ENCODE data around the gene METRN.

Gene METRN

DNA sequence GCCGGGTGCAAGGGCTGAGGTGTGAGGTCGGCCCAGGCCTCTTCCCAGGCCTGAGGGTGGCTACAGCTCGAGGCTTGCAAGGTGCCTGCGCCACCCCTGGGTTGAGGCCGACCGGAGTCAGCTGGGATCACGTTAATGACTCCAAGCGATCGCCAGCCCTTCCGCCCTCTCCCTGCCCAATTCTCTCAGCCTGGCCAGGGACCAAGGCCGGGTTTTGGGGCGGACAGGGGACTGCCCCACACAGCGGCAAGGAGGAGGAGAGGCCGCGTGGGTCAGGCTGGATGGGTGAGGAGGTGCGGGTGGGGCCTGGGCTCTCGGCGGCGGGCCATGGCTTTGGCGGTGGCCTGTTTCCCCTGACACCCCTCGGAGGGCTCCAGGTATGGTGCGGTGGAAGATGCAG, 21.6 kb upstream of the METRN start:
- DNase-seq, result no peak

DNA sequence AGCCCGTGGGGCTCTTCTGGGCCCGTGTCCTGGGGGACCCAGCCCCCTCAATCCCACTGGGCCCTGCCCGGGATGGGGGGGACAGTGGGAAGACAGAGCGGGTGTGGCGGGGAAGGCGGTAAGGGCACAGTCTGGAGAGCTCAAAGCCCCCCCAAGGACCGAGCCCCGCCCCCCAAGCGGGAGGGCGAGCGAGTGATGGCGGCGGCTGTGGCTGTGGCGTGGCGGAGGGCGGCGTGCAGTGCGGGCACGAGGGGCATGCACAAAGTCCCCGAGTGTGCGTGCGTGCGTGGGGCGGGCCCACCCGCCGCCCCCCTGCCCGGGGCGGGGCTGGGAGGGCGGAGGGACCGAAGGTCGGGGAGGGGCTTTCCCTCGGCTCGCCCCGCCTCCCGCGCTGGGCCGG, 21.2 kb upstream of the METRN start:
- no peak for DNase-seq

DNA sequence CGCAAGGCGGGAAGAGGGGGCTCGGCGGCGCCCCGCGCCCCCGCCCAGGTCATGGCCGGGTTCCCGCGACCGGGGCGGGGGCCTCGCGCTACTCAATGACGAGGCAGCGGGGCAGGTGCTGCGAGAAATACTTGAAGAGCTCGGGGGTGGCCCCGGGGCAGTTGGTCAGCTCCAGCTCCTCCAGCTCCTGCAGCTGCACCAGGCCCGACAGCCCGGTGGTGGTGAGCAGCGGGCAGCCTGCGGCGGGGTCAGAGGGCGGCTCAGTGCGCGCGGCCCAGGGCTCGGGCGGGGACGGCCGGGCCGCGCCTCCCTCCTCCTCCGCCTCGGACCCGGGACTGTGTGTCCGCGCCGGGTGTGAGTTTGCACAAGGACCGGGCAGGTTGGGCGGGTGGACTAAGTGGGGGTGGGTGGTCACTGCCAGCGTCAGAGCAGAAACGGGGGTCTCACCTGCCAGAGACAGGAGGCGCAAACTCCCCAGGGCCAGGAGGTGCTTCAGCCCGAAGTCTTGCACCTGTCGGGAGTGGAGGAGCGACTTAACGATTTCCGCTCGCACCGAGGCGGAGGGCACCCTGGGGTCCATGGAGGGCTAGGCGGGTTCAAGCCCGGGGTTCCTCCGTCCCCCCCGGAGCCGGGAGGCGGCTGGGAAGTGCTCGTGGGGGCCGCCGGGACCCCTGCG, 20.6 kb upstream of the METRN start:
- no peak for DNase-seq

DNA sequence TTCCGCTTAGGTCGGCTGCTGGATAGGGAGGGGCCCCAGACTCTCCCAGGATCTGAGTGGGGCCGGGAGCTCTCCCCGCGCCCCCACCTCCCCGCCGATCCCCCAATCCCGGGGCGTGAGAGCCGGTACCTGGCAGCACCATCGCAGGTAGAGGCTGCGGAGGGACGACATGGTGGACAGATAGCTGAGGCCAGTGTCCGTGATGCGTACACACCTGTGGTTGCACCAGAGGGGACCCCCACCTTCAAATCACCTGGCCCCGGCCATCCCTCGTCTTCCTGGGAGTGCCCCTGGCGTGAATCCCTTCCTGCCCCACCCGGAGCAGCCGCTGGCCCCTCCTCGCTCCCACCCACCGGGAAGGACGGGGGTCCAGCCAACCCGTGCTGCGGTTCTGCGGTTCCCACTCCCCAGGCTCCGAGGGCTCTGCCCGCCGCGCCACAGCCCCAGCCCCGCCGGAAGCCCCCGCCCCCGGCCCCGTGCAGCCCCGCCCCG, 20.0 kb upstream of the METRN start:
- DNase-seq, result no peak

DNA sequence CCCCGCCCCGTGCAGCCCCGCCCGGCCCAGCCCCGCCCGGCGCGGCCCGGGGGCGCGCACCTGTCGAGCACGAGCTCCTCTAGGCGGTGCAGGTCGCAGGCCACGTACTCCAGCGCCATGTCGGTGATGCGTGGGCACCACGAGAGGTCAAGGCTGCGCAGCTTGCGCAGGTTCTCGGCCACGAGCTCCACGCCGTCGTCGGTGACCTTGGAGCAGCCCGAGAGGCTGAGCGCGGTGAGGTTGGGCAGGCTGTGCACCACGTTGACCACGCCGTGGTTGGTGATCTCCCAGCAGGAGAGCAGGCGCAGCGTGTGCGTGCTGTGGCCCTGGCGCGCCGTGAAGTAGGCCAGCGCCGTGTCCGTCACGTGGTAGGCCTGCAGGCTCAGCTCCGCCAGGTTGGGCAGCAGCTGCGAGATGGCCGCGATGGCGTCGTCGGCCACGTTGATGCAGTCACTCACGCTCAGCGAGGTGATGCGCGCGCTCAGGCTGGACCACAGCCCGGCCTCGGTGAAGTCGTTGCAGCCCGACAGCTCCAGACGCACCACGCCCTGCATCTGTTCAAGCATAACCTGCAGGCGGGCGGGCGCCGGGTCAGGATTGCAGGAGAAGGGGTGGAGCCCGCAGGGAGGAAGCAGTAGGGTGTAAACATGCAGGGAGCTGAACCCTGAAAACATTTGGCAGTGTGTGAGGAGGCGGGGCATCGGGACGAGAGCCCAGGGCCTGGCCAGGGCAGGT, 19.4 kb upstream of the METRN start:
- no peak for DNase-seq

DNA sequence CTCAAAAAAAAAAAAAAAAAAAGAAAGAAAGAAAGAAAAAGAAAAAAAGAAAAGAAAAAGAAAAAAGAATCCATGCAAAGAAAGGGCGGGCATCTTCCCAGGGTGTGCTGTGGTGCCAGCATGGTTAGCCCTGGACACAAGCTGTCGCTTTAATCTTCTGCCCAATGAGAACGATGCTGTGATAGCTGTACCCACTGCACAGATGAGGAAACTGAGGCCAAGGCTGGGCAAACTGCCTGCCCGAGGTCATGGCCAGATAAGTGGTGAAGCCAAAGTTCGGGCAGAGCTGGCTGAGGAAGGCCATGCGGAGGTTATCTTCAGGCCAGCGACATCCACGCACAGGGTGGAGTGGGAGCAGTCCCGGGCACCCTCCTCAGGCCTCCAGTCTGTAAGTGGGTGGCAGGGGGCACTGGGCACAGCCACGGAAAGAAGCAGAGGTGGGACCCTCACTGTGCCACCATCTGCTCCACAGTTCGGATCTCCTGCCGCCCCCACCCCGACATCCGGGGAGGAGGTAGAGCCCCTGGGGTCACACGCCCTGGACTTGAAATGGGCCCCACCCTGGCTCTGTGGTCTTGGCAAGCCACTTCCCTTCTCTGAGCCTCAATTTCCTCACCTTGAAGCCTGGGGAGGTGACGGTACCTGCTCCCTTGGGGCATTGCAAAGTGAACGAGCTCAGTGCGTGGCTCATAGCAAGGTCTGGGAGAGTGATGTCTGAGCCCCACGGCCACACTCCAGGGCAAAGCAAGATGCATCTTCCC, 15.8 kb upstream of the METRN start:
- no peak for DNase-seq

DNA sequence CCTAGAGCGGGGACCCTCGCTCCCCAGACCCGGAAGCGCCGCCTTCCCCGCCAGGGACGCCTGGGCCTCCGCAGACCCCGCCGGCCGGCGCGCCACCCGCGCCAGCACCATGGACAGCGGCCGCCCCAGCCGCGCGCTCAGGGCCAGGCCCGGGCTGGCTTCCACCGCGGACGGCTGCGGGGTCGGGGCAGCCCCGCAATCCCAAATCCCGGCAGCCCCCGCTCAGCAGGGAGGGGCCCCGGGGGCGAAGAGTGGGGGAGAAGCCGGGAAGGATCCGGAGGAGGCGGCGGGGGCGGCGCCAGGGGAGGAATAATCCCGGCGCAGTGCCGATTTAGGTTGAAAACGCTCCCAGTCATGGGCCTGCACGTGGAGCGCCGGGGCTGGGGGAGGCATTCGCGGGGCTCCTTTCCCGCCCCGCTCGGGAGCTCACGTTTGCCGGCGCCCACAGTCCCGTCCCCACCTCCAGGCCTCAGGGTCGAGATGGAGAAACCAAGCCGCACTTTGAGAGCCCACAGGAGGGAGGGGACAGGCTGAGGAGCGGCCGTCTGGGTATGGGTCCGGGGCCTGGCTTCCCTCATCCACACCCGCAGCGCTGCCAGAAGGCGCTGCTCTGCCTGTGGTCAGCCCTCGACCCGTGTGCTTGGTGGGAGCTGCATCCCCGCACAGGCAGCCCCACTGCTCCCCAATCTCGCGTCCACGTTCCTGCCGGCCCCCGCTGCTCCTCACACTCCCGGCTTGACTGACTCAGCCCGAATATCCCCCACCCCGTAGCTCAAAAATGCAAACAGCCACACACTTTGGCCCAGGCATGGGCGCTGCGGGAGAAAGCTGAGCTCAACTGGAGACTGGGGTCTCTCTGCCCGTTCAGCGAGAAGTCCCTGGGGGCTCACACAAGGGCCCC, 14.0 kb upstream of the METRN start:
- DNase-seq, result no peak

DNA sequence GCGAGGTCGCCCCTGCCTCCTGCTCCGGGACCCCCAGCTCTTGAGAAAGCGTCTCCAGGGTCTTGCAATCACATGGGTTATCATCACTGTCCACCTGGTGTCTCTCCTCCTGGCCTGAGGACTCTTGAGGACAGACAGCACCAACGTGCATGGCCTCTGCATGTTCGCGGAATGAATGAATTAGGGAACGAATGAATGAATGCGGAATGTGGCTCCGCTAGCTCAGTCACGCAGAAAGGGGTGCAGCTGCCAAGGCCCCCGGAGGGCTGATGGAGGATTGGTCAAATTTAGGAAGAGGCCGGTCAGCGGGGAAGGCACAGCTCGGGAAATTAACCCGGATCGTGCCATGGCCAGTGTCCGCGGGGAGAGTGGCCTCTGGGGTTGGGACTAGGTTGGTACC, 12.6 kb upstream of the METRN start:
- no peak for DNase-seq

DNA sequence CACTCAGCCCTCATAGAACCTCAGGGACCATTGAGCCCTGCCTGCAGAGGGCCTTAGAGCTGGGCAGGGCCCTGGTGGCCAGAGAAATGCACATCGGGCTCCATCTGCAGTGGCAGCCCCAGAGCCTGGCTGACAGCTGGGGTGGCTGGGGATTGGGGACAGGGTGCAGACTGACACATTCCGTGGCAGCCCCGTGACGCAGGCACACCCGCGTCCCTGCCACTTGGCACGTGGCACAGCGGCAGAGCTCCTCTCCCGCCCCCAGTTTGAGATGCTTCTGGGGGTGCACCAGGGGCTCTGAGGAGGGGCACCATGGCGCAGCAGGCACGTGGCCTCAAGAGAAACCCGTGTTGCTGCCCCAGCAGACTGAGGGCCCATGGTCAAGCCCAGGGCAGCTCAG, 11.5 kb upstream of the METRN start:
- DNase-seq, result no peak

DNA sequence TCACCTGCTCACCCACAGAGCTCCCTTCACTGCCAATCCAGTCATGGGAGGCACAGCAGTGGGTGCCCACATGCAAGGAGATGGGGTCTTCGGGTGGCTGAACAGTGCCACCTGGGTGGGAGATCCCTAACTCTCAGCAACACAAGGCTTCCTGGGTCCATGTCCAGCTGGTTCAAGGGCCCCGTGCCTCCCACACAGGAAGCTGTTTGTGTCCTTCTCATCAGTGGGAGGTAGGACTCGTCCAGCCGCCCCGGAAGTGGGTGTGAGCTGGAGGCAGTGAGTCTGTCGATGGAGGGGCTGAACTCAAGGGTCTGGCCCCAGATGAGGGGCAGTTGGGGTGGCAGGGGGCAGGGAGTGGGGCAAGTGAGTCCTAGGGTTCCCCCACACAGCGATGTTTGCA, 10.9 kb upstream of the METRN start:
- DNase-seq, result no peak

DNA sequence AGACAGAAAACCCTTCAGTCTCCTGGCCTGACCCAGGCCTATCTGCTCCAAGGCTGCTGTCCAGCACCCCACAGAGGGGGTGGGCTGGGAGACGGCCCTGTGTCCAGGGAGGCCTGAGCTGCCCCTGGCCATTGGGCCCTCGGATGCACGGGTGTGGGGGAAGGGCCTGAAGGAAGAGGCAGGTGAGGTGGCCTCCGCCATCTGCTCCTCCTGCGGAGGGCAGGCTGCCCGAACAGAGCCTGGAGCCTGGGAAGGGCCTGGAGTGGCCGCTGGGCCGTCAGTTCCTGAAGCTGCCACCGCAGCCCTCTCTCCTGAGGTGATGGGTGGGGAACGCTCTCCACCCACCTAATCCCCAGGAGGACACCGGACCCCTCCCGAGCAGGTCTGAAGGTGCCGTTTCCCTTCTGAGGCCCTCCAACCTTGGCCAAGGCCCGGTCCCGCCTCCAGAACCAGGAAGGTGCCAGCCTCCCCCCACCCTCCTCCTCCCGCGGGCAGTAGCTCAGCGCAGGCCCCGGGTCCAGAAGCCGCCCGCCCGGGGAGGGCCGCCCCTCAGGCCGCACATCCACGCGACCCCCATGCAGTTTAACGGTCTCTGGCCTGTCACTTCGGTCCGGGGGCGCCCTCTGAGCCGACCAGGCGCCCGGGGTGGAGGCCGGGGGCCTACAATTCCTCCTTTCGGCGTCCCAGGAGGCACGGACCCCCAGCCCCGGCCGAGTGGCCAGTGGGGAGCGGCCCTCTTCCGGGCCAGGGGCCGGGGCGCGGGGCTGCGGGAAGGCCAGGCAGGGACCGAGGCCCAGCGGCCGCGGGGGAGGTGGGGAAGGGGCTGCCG, 10.2 kb upstream of the METRN start:
- DNase-seq, result no peak

DNA sequence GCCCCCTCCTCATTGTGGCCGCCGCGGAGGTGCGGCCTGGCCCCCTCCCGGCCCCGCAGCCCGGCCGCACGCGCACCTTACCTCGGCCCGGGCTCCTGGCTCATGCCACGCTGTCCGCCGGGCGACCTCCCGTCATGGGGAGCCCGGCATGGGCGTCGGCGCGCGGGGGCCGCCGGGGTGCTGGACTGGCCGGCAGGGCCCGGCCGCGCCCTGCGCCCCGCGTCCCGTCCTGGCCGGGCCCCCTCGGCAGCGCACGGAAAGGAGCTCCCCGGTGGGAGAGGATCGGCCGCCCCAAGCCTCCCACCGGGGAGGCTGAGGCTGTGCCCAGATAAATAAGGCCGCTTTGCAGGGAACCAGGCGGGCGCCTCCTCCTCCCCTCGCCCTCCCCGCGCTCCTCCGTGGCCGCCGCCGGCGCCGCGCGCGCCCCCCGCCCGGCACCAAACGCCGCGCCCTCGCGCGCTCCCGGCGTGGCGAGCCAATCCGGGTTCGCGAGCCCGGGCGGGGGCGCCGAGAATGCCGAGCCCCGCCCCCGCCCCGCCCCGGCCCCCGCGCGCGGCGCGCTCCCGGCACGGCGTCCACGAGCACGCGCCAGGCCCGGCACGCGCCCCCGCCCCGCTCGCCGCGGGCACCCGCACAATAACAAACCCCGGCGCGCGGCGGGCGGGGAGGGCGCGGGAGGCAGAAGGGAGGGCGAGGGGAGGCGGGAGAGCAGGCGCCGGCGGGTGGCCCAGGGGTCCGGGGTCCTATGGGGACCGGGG, 9.3 kb upstream of the METRN start, which contains the start of gene FBXL16:
Gene FBXL16 (minus strand): TSS at position 371 of the 758 bp plus-strand sequence. CDS start 8,396 bp downstream, outside the sequence.
- DNase-seq, result no peak

DNA sequence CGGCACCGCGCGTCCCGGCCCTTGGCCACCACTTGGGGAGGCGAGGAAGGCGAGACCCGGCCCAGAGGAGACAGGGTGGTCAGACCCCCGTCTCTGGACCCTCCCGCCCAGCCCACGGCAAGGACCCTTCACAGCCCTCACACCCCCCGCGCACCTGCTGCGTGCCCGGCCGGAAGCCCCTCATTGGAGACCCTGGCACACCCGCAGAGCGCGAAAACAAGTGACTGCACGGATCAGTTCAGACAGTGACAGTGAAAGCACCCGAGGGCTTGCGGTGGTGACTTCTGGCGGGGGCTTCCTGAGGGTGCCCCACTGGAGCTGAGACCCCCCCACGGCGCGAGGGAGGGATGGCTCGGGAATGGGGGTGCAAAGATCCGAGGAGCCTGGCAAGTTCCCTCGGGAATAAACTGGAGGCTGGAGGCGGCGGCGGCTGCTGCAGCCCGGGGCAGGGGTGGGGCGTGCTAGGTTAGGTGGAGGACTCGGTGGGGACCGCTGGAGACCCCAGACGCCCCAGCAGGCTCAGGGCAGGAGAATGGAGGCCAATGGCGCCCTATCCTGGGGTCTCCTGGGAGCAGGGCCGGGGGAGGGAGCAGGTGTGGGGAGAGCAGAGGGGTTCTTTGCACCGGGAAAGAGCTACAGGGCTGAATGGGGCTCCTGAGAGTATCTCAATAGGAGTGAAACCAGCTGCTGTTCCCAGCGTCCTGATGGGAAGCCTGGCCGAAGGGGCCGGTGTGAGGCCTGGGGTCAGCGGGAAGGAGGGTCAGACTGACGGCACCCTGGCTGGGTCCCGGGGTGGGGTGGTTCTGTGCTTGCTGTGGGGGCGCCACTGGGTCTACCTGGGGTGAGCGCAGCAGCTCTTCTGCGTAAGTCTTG, 8.5 kb upstream of the METRN start:
- no peak for DNase-seq

DNA sequence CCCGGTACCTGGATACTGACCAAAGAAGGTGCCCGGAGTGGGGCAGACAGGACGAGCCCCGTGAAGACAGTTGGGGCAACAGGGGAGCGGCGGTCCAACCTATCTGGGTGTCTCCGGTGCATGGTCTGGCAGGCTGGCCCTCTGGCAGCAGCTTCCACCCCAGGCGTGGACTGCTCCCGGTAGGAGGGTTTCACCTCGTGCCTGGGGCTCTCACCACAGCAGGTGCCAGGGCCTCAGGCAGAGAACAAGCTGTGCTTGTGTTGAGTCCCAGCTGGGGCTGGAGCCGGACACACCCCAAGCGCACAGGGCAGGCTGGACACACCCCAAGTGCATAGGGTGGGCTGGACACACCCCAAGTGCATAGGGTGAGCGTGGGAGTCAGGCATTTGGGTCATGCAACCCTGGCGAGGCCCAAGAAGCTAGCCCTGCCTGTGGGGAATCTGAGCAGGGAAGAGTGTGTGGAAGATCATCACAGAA, 7.8 kb upstream of the METRN start:
- no peak for DNase-seq

DNA sequence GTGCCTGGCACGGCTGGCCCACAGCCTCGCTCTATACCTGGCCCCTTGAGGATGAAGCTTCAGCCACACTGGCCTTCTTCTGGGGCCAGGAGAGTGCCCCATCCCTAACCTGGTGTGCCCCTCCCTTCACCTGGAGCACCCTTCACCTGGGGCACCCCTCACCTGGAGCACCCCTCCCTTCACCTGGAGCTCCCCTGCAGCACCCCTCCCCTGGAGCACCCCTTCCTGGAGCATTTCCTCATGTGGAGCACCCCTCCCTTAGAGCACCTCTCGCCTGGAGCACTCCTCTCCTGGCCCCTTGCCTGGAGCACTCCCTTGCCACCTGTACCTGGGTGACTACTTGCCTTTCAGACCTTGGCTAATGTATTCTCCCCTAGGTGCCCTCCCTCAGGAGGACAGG, 6.9 kb upstream of the METRN start:
- DNase-seq, result no peak

DNA sequence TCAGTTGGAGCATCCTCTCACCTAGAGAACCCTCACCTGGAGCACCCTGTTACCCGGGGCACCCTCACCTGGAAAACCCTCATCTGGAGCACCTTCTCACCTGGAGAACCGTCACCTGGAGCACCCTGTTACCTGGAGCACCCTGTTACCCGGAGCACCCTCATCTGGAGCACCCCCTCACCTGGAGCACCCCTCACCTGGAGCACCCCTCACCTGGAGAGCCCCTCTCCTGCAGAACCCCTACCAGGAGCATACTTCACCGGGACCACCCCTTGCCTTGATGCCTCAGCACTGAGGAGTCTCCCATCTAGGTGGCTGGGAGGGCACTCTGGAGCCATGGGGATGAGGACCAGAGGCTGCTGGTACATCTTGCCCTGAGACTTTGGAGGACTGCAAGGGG, 6.0 kb upstream of the METRN start:
- no peak for DNase-seq

DNA sequence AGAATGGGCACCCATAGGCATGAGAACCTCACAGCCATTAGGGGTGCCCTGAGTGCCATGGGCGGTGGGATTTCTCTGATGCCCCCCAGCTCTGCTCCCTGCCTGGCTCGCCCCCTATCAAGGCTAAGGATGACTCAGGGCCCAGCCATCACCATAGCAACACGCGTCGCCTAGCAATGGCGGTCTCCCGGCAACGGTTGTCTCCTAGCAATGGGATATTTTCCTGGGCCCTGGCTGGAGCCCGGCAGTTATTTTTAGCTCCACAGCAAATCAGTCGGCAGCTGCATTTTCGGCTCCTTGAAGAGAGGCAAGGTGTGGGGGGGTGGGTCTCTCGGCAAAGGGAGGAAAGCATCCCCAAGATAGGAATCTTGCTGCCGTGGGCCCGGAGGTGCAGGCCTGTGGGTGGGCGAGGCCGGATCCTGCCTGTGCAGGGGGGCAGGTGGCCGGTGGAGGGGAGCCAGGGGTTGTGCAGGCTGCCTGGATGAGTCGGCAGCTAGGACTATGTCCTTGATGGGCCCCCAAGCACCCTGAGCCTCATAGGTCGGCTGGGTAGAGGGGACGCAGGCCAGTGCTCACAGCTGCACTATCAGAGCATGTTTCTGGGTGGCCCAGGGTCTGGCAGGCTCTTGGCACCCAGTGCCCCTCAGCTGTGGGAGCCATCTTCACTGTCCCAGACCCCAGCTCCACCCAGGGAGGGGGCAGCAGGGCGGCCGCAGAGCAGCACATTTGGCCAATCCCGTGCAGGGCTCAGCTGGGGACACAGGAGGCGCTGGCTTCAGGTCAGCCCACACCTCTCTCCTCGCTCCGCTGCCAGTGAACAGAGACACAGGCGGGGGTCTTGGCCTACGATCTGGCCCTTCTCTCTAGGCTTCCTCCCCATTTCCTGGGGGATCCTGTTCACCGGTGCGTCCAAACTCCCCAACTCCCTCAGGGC, 5.1 kb upstream of the METRN start:
- no peak for DNase-seq

DNA sequence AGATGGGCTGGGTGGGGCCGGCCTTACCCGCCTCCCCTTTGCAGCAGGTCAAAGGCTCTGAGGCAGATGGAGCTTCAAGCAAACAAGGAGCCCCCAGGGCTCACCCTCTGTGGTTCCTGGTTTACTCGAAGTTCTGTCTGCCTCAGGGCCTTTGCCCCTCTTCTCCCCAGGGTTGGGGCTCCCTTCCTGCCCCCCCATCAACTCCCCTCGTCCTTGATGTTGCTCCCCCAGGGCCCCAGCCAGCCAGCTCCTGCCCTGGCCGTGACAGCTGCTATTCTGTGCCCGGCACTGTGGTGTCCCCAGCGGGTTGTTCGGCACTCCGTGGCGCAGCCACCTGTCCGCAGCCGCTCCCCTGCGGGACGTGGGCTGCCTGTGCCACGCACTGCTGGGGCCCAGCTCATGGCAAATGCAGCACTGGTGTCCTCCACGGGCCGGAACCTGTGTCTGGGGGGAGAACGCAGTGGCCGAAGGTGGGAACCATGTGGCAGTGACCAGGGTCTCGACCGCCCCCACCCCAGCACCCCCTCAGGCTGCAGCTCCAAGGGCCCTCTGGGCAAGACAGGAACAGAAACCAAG, 4.3 kb upstream of the METRN start:
- DNase-seq, result no peak
